Neural cell (in vitro differentiated cells): Measurements from ENCODE around the gene CCDC33. TPM values are rescaled to one million over a fixed set of nuclear protein-coding genes. Genes with fewer than 3 reads are reported as not detected.

Source experiments
- H2AFZ ChIP-seq: fragments of 200-600, 300-800 bp; sonication (generic), shearing (Covaris generic); 2 replicates; pipeline ENCODE4 v1.6.0; 2014; ENCODE audit warnings: low read depth, mild to moderate bottlenecking, antibody characterized with exemption, low read length, moderate library complexity
- H3F3A ChIP-seq: fragments of 200-600 bp; shearing (Covaris generic); 2 replicates; pipeline ENCODE4 v1.6.1; 2016; ENCODE audit warnings: mild to moderate bottlenecking, moderate library complexity, mixed read lengths, antibody characterized with exemption, low read length; ENCODE audit not compliant: insufficient read depth, poor library complexity, severe bottlenecking
- H3K27ac ChIP-seq: fragments of 200-600, 300-800 bp; sonication (generic), shearing (Covaris generic); 2 replicates; pipeline ENCODE4 v1.5.1; 2014; ENCODE audit warnings: mild to moderate bottlenecking, low read length, moderate library complexity
- H3K27me3 ChIP-seq: fragments of 300-800, 200-600 bp; sonication (generic), shearing (Covaris generic); 2 replicates; pipeline ENCODE4 v1.6.0; 2014; ENCODE audit warnings: mild to moderate bottlenecking, low read depth, low read length, moderate library complexity; ENCODE audit not compliant: insufficient read depth
- H3K36me3 ChIP-seq: fragments of 300-800, 200-600 bp; sonication (generic), shearing (Covaris generic); 2 replicates; pipeline ENCODE4 v1.5.1; 2014; ENCODE audit warnings: mild to moderate bottlenecking, antibody characterized with exemption, low read length, moderate library complexity; ENCODE audit not compliant: insufficient read depth
- H3K4me2 ChIP-seq: fragments of 300-800, 200-600 bp; sonication (generic), shearing (Covaris generic); 2 replicates; pipeline ENCODE4 v1.6.0; 2014; ENCODE audit warnings: mild to moderate bottlenecking, low read length
- H3K4me3 ChIP-seq: fragments of 300-800, 200-600 bp; sonication (generic), shearing (Covaris generic); 2 replicates; pipeline ENCODE4 v1.5.1; 2014; ENCODE audit warnings: mild to moderate bottlenecking, low read length, moderate library complexity
- H3K79me2 ChIP-seq: fragments of 200-600 bp; shearing (Covaris generic); replicated peaks from 2 replicates; pipeline ENCODE4 v1.6.0; 2014; ENCODE audit warnings: mild to moderate bottlenecking, low read length, moderate library complexity; ENCODE audit not compliant: insufficient read depth
- H3K9ac ChIP-seq: fragments of 300-800, 200-600 bp; sonication (generic), shearing (Covaris generic); 2 replicates; pipeline ENCODE4 v1.6.1; 2016; ENCODE audit warnings: mild to moderate bottlenecking, low read length, mixed read lengths
- H3K9me2 ChIP-seq: fragments of 200-600 bp; shearing (Covaris generic); 2 replicates; pipeline ENCODE4 v1.6.1; 2016; ENCODE audit warnings: mild to moderate bottlenecking, low read length, mixed read lengths; ENCODE audit not compliant: insufficient read depth
- H3K9me3 ChIP-seq: fragments of 200-600, 300-800 bp; sonication (generic), shearing (Covaris generic); 2 replicates; pipeline ENCODE4 v1.6.1; 2016; ENCODE audit warnings: mild to moderate bottlenecking, mixed run types, low read length, moderate library complexity, mixed read lengths
- H4K20me1 ChIP-seq: fragments of 200-600 bp; shearing (Covaris generic); 2 replicates; pipeline ENCODE4 v1.6.1; 2016; ENCODE audit warnings: mild to moderate bottlenecking, mixed run types; ENCODE audit not compliant: insufficient read depth
- CTCF ChIP-seq: fragments of 450-650 bp; IDR thresholded peaks from 2 replicates; pipeline ENCODE4 v1.5.1; 2014; ENCODE audit warnings: antibody characterized with exemption, mild to moderate bottlenecking, moderate library complexity; ENCODE audit not compliant: poor library complexity, severe bottlenecking
- EP300 ChIP-seq: fragments of 450-650 bp; conservative IDR thresholded peaks from 2 replicates; pipeline ENCODE4 v1.6.1; 2014; ENCODE audit warnings: antibody characterized with exemption, mild to moderate bottlenecking, moderate library complexity; ENCODE audit not compliant: poor library complexity, severe bottlenecking
- EZH2 ChIP-seq: fragments of 200-600, 300-800 bp; shearing (Covaris generic), sonication (generic); IDR thresholded peaks from 2 replicates; pipeline ENCODE4 v1.6.1; 2014; ENCODE audit warnings: antibody characterized with exemption, low read length, borderline replicate concordance, mild to moderate bottlenecking; ENCODE audit not compliant: insufficient read depth, poor library complexity, severe bottlenecking
- MXI1 ChIP-seq: fragments of 450-650 bp; conservative IDR thresholded peaks from 2 replicates; pipeline ENCODE4 v1.6.1; 2014; ENCODE audit warnings: antibody characterized with exemption, mild to moderate bottlenecking; ENCODE audit not compliant: poor library complexity, severe bottlenecking
- POLR2AphosphoS5 ChIP-seq: IDR thresholded peaks from 2 replicates; pipeline ENCODE4 v1.6.1; 2012
- RAD21 ChIP-seq: fragments of 450-650 bp; conservative IDR thresholded peaks from 2 replicates; pipeline ENCODE4 v1.6.1; 2014; ENCODE audit warnings: antibody characterized with exemption, mild to moderate bottlenecking, moderate library complexity
- REST ChIP-seq: IDR thresholded peaks from 2 replicates; pipeline ENCODE4 v1.6.1; 2012; ENCODE audit warnings: borderline replicate concordance
- SMC3 ChIP-seq: fragments of 450-650 bp; conservative IDR thresholded peaks from 2 replicates; pipeline ENCODE4 v1.6.1; 2014; ENCODE audit warnings: antibody characterized with exemption, mild to moderate bottlenecking, moderate library complexity; ENCODE audit not compliant: poor library complexity
- TAF1 ChIP-seq: IDR thresholded peaks from 2 replicates; pipeline ENCODE4 v1.6.1; 2012; ENCODE audit warnings: low read depth
- polyA plus RNA-seq: library from polyadenylated mRNA; depleted of rRNA; stranded (reverse); fragments of >200 nt; gene quantifications from 2 replicates; pipeline ENCODE4 v1.2.3, GENCODE V29; 2014

Gene CCDC33
- polyA plus RNA-seq, 1 donor from 2014 or later = 1.4 TPM

GRCh38 chr15:74261041-74261440, 24.9 kb downstream of the CCDC33 start:
- H2AFZ ChIP-seq = no peak overlapping the region
- H4K20me1 ChIP-seq = no peaks in the 10 kb centered on the region
- H3K9me3 ChIP-seq = no peaks in the 10 kb centered on the region
- H3K4me2 ChIP-seq = no peak overlapping the region
- no peak for TF ChIP-seq RAD21
- TF ChIP-seq POLR2AphosphoS5 = no peak
- no peak for TF ChIP-seq MXI1
- TF ChIP-seq EZH2 = no peak
- TF ChIP-seq TAF1 = no peak
- TF ChIP-seq EP300 = no peak
- TF ChIP-seq REST = no peak
- no peak for TF ChIP-seq SMC3
- no peak for TF ChIP-seq CTCF
- H3F3A ChIP-seq = peaks cover 4% of the 10 kb centered on the region
- no peaks in the 10 kb centered on the region for H3K79me2 ChIP-seq
- no peaks in the 10 kb centered on the region for H3K36me3 ChIP-seq
- H3K27ac ChIP-seq = no peak overlapping the region
- no peak overlapping the region for H3K4me3 ChIP-seq
- H3K9me2 ChIP-seq = no peaks in the 10 kb centered on the region
- peak overlapping the region; percentile 76 for H3K9ac ChIP-seq
- H3K27me3 ChIP-seq = no peaks in the 10 kb centered on the region

GRCh38 chr15:74261685-74262084, 25.6 kb downstream of the CCDC33 start:
- Histone ChIP-seq H3K79me2 (no peaks in the 10 kb centered on the region), H3K27me3 (no peaks in the 10 kb centered on the region), H4K20me1 (no peaks in the 10 kb centered on the region), H3K9me3 (no peaks in the 10 kb centered on the region), H3F3A (peaks cover 4% of the 10 kb centered on the region), H3K9ac (peak overlapping the region; percentile 76), H2AFZ (no peak overlapping the region), H3K27ac (peak overlapping the region; percentile 99), H3K36me3 (no peaks in the 10 kb centered on the region), H3K4me3 (no peak overlapping the region), H3K9me2 (no peaks in the 10 kb centered on the region), H3K4me2 (no peak overlapping the region)
- TF ChIP-seq SMC3 = no peak
- TF ChIP-seq POLR2AphosphoS5 = no peak
- TF ChIP-seq EZH2 = no peak
- TF ChIP-seq CTCF = no peak
- TF ChIP-seq REST = no peak
- no peak for TF ChIP-seq TAF1
- no peak for TF ChIP-seq RAD21
- TF ChIP-seq MXI1 = no peak
- no peak for TF ChIP-seq EP300
